HK-2 (cell line): ENCODE measurements around the gene MUC5AC.

Experiments
- DNase-seq: peaks from one replicate; pipeline ENCODE4 v3.0.0-alpha.2; 2018; ENCODE audit not compliant: unreplicated experiment

Gene MUC5AC

GRCh38 chr11:1196516-1197391, 39.0 kb downstream of the MUC5AC start:
- no peak for DNase-seq

DNA sequence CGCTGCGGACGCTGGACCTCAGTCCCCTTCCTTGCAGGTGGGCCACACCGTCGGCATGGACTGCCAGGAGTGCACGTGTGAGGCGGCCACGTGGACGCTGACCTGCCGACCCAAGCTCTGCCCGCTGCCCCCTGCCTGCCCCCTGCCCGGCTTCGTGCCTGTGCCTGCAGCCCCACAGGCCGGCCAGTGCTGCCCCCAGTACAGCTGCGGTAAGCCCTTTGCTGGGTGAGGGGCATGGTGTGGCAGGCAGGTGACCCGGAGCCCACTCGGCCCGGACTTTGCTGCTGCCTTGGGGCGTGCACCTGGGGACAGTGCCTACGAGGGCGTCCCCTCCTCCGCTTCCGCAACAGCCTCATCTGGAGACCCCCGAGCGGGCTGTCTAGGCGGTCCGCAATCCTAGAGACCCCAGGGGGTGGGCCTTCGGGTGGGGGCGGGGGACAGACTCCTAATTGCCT, 39.7 kb downstream of the MUC5AC start:
- DNase-seq: no peak

DNA sequence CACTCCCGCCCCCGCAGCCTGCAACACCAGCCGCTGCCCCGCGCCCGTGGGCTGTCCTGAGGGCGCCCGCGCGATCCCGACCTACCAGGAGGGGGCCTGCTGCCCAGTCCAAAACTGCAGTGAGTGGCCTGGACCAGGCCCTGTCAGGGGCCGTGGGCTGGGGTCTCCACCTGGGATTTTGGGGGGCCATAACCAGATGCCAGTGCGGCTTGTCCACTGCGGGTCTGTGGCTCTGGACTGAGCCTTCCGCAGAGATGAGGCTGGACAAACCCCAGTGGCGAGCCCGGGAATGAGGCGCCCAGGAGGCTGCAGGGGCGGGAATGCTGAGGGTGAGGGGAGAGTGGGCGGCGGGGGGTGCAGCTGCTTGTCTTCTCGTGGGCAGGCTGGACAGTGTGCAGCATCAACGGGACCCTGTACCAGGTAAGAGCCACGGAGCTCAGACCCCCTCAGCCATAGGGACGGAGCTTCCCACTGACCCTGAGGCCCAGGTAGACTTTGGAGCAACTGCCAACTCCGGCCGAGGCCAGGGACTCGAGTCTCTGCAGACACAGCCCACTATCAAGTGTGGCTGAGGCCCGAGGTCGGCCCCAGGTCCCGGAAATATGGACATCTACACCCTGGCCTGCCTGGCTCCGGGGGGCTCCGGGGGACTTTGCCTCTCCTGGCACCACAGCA, 40.3 kb downstream of the MUC5AC start:
- DNase-seq: no peak

GRCh38 chr11:1198561-1199240, 40.9 kb downstream of the MUC5AC start:
- no peak for DNase-seq

- DNase-seq: no peak
Measured at GRCh38 chr11:1199241-1199750, 41.5 kb downstream of the MUC5AC start.

GRCh38 chr11:1199751-1200610, 42.2 kb downstream of the MUC5AC start:
- DNase-seq: no peak

DNA sequence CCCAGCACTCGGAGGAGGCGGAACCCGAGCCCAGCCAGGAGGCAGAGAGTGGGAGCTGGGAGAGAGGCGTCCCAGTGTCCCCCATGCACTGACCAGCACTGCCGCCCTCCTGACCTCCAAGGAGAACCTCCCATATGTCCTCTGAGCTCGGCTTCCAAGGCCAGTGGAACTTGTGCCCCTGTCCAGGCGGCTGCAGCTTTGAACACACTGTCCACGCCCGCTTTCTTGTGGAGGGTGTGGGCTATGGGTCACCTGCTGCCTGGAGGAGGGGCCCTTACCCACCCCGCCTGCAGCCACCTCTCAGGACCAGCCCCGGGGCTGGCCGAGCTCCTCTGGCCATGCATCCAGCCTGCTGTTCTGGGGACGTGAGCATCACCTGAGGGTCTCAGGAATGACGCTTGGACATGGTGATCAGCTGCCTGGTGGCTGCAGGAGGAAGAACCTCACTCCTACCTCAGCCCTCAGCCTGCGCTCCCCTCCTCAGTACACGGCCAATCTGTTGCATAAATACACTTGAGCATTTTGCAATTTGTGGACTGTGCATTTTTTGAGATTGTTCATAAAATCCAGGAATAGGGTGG, 42.9 kb downstream of the MUC5AC start:
- DNase-seq: no peak

- no peak for DNase-seq
Measured at GRCh38 chr11:1201395-1202153, 43.8 kb downstream of the MUC5AC start.

- no peak for DNase-seq
Measured at GRCh38 chr11:1202154-1202775, 44.5 kb downstream of the MUC5AC start.

DNA sequence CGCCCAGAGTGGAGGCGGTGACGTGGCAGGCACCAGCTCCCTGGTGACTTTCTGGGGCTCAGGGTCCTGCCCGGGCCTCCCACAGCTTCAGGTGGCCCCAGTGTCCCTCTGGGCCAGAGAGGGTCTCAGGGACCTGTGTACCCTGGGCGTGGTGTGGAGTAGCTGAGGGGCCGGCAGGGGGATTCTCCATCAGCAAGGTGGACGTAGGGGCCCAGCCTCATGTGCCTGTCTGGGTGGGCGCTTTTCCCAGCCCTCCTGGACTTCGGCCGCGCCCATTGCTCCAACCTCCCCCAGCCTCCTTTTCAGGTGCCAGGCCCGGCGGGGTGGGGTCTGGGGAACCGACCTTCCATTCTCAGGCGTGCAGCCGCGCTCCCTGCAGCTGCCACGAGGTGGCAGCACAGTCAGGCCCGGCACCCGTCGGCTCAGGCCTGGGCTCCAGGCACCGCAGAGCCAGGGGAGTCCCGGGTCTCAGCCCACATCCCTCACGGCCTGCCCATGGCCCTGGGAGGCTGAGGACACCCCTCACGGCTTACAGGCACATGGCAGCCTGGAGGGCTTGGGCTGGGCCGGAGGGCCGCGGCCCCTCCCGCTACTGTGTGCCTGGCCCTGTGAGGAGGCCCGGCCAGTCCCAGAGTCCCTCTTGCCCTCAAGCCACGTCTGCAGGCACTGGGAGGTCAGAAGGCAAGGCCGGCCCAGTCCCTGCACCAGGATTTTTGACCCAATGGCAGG, 45.2 kb downstream of the MUC5AC start:
- DNase-seq: peak; percentile 62

DNA sequence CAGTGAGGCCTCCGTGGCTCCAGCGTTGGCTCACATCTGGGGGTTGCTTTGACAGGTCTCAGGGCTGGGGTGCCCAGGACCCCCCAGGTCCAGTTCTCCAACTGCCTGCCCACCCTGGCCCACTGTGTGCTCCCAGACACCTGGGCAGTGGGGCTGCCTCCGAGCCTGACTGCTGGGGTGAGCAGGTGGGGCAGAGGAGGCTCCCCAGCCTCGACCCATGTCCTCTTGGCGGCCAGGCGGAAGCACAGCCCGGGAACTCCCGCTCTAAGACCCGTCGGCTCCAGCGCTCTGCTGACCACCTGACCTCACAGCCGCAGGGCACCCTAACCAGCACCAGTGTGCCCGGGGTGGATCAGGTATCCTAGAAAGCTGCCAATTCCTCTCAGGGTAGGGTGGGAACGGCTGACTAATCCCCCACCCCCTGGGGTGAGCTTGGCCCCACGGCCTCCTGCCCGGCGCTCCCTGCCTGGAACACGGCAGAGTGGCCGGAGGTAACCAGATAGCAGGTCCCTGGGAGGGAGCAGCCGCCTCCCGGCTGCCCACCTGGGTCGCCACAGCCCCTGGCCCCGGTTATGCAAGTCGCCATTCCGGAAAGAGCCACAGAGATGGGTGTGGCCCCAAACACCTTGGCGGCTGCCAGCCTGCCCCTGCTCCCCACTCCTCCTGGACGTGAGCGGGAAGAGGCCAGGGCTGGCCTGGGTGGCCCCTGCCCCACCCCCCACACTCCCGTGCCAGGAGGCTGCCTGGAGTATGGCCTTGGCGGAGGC, 45.9 kb downstream of the MUC5AC start:
- DNase-seq: peak; percentile 45

DNA sequence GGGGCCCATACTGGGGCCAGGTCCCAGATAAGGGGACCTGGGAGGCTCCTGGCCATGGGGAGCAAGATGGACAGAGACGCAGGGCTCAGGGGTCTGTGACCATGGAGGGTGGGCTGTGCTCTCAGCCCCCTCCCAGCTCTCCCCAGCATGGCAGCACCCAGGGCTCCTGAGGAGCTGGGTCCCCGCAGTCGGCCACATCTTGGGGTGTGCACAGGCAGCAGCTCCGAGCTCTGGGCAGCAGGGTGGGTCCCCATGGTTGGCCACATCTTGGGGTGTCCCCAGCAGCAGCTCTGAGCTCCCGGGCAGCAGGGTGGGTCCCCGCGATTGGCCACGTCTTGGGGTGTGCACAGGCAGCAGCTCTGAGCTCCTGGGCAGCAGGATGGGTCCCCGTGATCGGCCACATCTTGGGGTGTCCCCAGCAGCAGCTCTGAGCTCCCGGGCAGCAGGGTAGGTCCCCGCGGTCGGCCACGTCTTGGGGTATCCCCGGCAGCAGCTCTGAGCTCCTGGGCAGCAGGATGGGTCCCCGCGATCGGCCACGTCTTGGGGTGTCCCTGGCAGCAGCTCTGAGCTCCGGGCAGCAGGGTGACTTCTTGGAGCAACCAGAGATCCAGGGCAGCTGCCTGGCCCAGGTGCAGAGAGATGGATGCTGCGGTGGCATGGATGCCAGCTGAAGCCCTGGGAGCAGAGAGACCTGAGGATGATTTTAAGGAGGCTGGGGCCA, 46.8 kb downstream of the MUC5AC start:
- DNase-seq: no peak

- DNase-seq: no peak
Measured at GRCh38 chr11:1205121-1205986, 47.6 kb downstream of the MUC5AC start.

GRCh38 chr11:1205987-1206331, 48.2 kb downstream of the MUC5AC start:
- DNase-seq: no peak

GRCh38 chr11:1206391-1207271, 48.9 kb downstream of the MUC5AC start:
- no peak for DNase-seq
